ENCODE measurements around the gene TOB1.

- TF ChIP-seq CTCF (IDR thresholded peaks at IDR 0.05) (no peak), POLR2A (IDR thresholded peaks at IDR 0.05) (no peak)
Observed at GRCh38 chr17:50822550-50822949, 43.6 kb downstream of the TOB1 start.
